ENCODE results near the gene EPB41L4B. TPM values are rescaled to one million over a fixed set of nuclear protein-coding genes. Genes with fewer than 3 reads are reported as not detected.
A peak's percentile ranks its signal among the peaks of the same experiment; 100 is the strongest.

Gene EPB41L4B
- total RNA-seq, 1 experiment from 2014 or later: 4.6 TPM

DNA sequence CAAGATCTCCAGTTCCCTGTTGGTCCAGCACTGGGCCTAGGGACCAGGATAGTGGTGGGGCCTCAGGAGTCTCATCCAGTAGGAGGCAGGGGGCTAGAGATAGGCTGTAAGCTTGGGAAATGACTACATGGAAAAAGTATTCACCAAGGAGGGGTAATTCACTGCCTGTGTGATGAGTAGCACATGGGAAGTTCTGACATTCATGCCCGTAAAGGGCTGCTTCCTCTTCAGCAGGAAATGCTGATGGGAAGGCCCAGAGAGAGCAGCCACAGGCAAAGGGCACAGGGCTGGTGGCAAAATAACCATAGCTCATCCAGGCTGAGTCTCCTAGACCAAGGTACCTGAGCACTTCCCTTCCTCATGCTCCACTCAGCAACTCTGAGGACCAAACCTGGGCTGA, 130.7 kb downstream of the EPB41L4B start:
- Mint-ChIP-seq H3K9me3 (ENCODE audit: low read depth, unreplicated experiment) (no peaks in the 10 kb centered on the region), H3K4me3 (ENCODE audit: low read depth, unreplicated experiment) (no peak overlapping the region), H3K36me3 (ENCODE audit: insufficient read depth, unreplicated experiment) (no peaks in the 10 kb centered on the region), H3K27me3 (ENCODE audit: unreplicated experiment) (no peaks in the 10 kb centered on the region), H3K27ac (ENCODE audit: unreplicated experiment) (no peak overlapping the region), H3K4me1 (ENCODE audit: low read depth, unreplicated experiment) (no peaks in the 10 kb centered on the region)
- TF ChIP-seq, protein P1, sequence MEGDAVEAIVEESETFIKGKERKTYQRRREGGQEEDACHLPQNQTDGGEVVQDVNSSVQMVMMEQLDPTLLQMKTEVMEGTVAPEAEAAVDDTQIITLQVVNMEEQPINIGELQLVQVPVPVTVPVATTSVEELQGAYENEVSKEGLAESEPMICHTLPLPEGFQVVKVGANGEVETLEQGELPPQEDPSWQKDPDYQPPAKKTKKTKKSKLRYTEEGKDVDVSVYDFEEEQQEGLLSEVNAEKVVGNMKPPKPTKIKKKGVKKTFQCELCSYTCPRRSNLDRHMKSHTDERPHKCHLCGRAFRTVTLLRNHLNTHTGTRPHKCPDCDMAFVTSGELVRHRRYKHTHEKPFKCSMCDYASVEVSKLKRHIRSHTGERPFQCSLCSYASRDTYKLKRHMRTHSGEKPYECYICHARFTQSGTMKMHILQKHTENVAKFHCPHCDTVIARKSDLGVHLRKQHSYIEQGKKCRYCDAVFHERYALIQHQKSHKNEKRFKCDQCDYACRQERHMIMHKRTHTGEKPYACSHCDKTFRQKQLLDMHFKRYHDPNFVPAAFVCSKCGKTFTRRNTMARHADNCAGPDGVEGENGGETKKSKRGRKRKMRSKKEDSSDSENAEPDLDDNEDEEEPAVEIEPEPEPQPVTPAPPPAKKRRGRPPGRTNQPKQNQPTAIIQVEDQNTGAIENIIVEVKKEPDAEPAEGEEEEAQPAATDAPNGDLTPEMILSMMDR (IDR thresholded peaks at IDR 0.05; ENCODE audit: unreplicated experiment): no peak
- no peak for DNase-seq
- BruUV-seq (replicated peaks): no TSS peak
- CTCF ChIA-PET: no interaction called here
- intact Hi-C loops (cut with micrococcal nuclease; ENCODE audit: unreplicated experiment): loop anchor here (5.0 kb wide), 1 partner anchor 157 kb away; no protein-coding TSS in a partner anchor

DNA sequence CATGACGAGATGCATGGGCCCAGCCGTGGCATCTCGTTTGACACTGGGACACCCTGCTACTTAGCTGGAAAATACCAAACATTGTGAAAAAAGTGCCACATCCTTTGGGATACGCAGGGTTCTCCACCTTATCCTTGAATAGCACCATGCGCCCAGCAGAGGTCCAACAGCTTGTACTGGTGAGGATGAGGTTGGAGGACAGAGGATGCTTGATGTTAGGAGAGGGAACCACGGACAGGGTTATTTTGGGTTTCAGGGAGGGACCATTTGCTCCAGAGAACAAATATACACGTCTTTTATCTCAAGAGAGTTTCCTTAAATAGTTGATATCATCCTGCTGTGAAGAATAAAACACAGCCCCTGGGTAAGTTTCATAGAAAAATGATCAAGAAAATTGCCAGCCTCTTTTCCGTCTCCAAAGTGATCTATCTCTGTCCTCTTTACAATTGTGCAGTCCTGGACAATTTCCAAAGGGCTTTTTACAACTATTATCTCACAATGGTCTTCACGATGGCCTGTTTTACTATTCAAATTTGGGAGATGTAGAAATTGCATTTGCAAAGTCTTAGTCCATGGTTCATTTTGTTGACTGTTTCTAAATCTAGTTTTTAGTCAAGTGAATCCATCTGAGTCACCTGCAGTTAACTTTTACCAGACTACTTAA, 133.9 kb downstream of the EPB41L4B start:
- no peak overlapping the region for H3K4me3 Mint-ChIP-seq (ENCODE audit: low read depth, unreplicated experiment)
- CTCF ChIA-PET: no interaction called here
- BruUV-seq (replicated peaks): no TSS peak
- intact Hi-C loops (cut with micrococcal nuclease; ENCODE audit: unreplicated experiment): loop anchor here (10.0 kb wide), 2 partner anchors 138 to 208 kb away; partner anchors contain the start of gene EPB41L4B
- no peaks in the 10 kb centered on the region for H3K27me3 Mint-ChIP-seq (ENCODE audit: unreplicated experiment)
- H3K27ac Mint-ChIP-seq (ENCODE audit: unreplicated experiment): no peak overlapping the region
- TF ChIP-seq, protein P1 (IDR thresholded peaks at IDR 0.05; ENCODE audit: unreplicated experiment): no peak
- no peaks in the 10 kb centered on the region for H3K9me3 Mint-ChIP-seq (ENCODE audit: low read depth, unreplicated experiment)
- no peak for DNase-seq
- H3K36me3 Mint-ChIP-seq (ENCODE audit: insufficient read depth, unreplicated experiment): no peaks in the 10 kb centered on the region
- H3K4me1 Mint-ChIP-seq (ENCODE audit: low read depth, unreplicated experiment): no peaks in the 10 kb centered on the region

DNA sequence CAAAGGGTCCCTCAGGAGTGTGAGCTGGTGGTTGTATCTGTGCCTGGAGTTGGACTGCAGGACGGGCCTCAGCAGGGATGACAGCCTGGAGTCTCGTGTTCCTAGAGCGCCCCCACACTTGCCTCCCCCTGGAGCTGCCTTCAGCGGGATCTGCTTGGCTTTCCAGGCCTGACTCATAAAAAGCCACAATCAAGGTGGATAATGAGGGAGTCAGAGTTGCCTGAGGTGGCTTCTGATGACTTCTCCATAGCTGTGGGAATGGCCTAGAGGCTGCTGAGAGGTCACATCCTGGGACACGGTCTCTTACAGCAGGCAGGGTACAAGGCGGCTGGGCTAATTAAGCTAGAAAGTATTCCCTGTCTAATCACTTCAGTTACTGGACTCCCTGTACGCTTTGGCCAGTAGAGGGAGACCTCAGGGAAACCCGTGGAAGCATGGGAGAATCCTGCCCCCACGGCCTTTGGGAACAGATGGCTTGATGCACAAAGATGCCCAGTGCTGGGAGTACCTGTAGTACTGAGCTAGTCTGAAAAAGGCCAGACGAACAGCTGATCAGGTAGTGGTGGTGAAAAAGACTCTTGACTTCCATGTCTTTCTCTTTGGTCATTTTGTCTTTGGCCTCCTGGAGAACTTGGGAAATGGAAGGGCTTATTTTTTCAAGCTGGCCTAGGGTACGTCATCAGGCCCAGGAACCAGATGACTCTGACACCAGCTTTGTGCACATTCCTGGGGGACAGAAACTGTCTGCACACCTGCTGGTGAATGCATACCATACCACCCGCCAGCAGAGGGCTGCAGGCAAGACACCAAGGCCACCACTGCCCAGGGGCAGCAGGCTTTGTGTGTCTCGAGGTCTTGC, 137.7 kb downstream of the EPB41L4B start:
- intact Hi-C loops (cut with micrococcal nuclease; ENCODE audit: unreplicated experiment): loop anchor here (10.0 kb wide), 2 partner anchors 142 to 212 kb away; partner anchors contain the start of gene EPB41L4B
- no TSS peak for BruUV-seq (replicated peaks)
- Mint-ChIP-seq H3K27me3 (ENCODE audit: unreplicated experiment) (peaks cover 13% of the 10 kb centered on the region), H3K4me1 (ENCODE audit: low read depth, unreplicated experiment) (no peaks in the 10 kb centered on the region), H3K9me3 (ENCODE audit: low read depth, unreplicated experiment) (no peaks in the 10 kb centered on the region), H3K4me3 (ENCODE audit: low read depth, unreplicated experiment) (no peak overlapping the region), H3K36me3 (ENCODE audit: insufficient read depth, unreplicated experiment) (no peaks in the 10 kb centered on the region), H3K27ac (ENCODE audit: unreplicated experiment) (no peak overlapping the region)
- peak; percentile 61 for DNase-seq
- CTCF ChIA-PET: interaction anchor here (0.5 to 1.6 kb wide), 9 partner anchors 20 to 1000 kb away, joined by 3 to 6 read pairs (median 3); no protein-coding TSS in a partner anchor
- TF ChIP-seq, protein P1 (IDR thresholded peaks at IDR 0.05; ENCODE audit: unreplicated experiment): peak; percentile 54

DNA sequence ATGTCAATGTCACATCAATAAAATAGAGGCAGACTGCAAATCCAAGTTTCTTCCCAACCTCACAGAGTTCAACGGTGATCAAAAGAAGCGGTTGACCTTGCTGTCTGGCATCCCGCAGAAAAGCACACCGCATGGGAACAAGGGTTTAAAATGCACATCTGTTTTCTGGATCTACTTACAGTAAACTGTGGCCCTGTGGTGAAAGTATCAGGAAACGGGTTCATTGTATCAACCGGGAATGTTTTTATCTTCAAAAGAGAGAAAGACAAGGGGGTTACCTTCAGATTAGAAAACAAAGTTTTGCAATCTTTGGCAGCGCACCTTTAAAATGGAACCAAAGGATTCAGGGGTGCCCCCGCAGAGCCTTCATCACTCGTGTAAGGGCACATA, 138.3 kb downstream of the EPB41L4B start:
- BruUV-seq (replicated peaks): no TSS peak
- intact Hi-C loops (cut with micrococcal nuclease; ENCODE audit: unreplicated experiment): loop anchor here (10.0 kb wide), 2 partner anchors 142 to 212 kb away; partner anchors contain the start of gene EPB41L4B
- no peaks in the 10 kb centered on the region for H3K36me3 Mint-ChIP-seq (ENCODE audit: insufficient read depth, unreplicated experiment)
- H3K9me3 Mint-ChIP-seq (ENCODE audit: low read depth, unreplicated experiment): no peaks in the 10 kb centered on the region
- H3K27me3 Mint-ChIP-seq (ENCODE audit: unreplicated experiment): peaks cover 13% of the 10 kb centered on the region
- no peak for DNase-seq
- TF ChIP-seq, protein P1 (IDR thresholded peaks at IDR 0.05; ENCODE audit: unreplicated experiment): no peak
- no peak overlapping the region for H3K27ac Mint-ChIP-seq (ENCODE audit: unreplicated experiment)
- CTCF ChIA-PET: interaction anchor here (0.5 to 1.6 kb wide), 6 partner anchors 134 to 1001 kb away, joined by 3 to 6 read pairs (median 3); no protein-coding TSS in a partner anchor
- no peak overlapping the region for H3K4me3 Mint-ChIP-seq (ENCODE audit: low read depth, unreplicated experiment)
- H3K4me1 Mint-ChIP-seq (ENCODE audit: low read depth, unreplicated experiment): no peaks in the 10 kb centered on the region
